AG08395 (cell line): ENCODE data around the gene SNRPD2.
A peak's percentile ranks its signal among the peaks of the same experiment; 100 is the strongest.

ENCODE experiments used
- DNase-seq: peaks from one replicate; pipeline ENCODE4 v3.0.0; 2012; ENCODE audit warnings: mixed read lengths, low spot score

Gene SNRPD2

GRCh38 chr19:45657520-45658167 lies 34.1 kb downstream of the SNRPD2 start:
- DNase-seq = no peak

GRCh38 chr19:45655073-45655472 lies 36.7 kb downstream of the SNRPD2 start:
- no peak for DNase-seq

GRCh38 chr19:45653634-45654033 lies 38.1 kb downstream of the SNRPD2 start:
- DNase-seq = no peak

- DNase-seq = no peak
These were observed 41.0 kb downstream of the SNRPD2 start for GRCh38 chr19:45650722-45651121.

GRCh38 chr19:45646345-45646698 lies 45.4 kb downstream of the SNRPD2 start:
- no peak for DNase-seq

GRCh38 chr19:45645631-45646344 lies 46.0 kb downstream of the SNRPD2 start:
- DNase-seq = peak; percentile 98

- DNase-seq = no peak
These were observed 46.6 kb downstream of the SNRPD2 start for GRCh38 chr19:45645068-45645630.

GRCh38 chr19:45643927-45644771 lies 47.6 kb downstream of the SNRPD2 start:
- no peak for DNase-seq

GRCh38 chr19:45643024-45643926 lies 48.5 kb downstream of the SNRPD2 start:
- peak; percentile 79 for DNase-seq

GRCh38 chr19:45641274-45642105 lies 50.3 kb downstream of the SNRPD2 start:
- peak; percentile 62 for DNase-seq

- DNase-seq = no peak
These were observed 50.9 kb downstream of the SNRPD2 start for GRCh38 chr19:45640849-45641273.

- DNase-seq = peak; percentile 53
These were observed 52.6 kb downstream of the SNRPD2 start, which contains the start of gene EML2 for GRCh38 chr19:45638930-45639729. Gene EML2, minus strand, starts transcription at chr19:45639397. Its CDS starts 21 bp downstream, at chr19:45639376.

- peak; percentile 26 for DNase-seq
These were observed 53.7 kb downstream of the SNRPD2 start for GRCh38 chr19:45637890-45638667.
